ENCODE data around the gene MDM2. TPM values are rescaled to one million over a fixed set of nuclear protein-coding genes. Genes with fewer than 3 reads are reported as not detected.
"Not testable (repeated sequence)": the region's sequence is repeated elsewhere in the genome, so short reads cannot be mapped to it uniquely, and the experiment has no call there.

Gene MDM2
- total RNA-seq, 2 experiments from 2014 or later = 156 to 169 TPM

GRCh38 chr12:68790952-68791234 lies 17.1 kb upstream of the MDM2 start:
- H3K4me1 Mint-ChIP-seq = peaks cover 6% of the 10 kb centered on the region
- H3K4me3 Mint-ChIP-seq = no peak overlapping the region
- POLR2A ChIA-PET = no interaction called here
- no peak overlapping the region for H3K27ac Mint-ChIP-seq
- no peak for ATAC-seq (ENCODE audit: low read depth)
- no peaks in the 10 kb centered on the region for H3K9me3 Mint-ChIP-seq
- H3K36me3 Mint-ChIP-seq = no peaks in the 10 kb centered on the region
- no peaks in the 10 kb centered on the region for H3K27me3 Mint-ChIP-seq
- no peak for DNase-seq

- DNase-seq (no peak), ATAC-seq (ENCODE audit: low read depth) (no peak)
- Mint-ChIP-seq H3K27me3 (no peaks in the 10 kb centered on the region), H3K36me3 (no peaks in the 10 kb centered on the region), H3K4me3 (no peak overlapping the region), H3K9me3 (no peaks in the 10 kb centered on the region), H3K4me1 (peaks cover 6% of the 10 kb centered on the region), H3K27ac (no peak overlapping the region)
- POLR2A ChIA-PET = interaction anchor here (0.6 to 1.0 kb wide), 2 partner anchors 13 to 16 kb away, joined by 3 read pairs; partner anchors contain the start of gene MDM2
Observed at GRCh38 chr12:68791897-68792481, 16.0 kb upstream of the MDM2 start.

- DNase-seq (no peak), ATAC-seq (ENCODE audit: low read depth) (peak; percentile 61)
- POLR2A ChIA-PET = interaction anchor here (0.6 kb wide), 1 partner anchor 449 kb away, joined by 3 read pairs; no protein-coding TSS in a partner anchor
- no peaks in the 10 kb centered on the region for H3K27me3 Mint-ChIP-seq
- no peak overlapping the region for H3K27ac Mint-ChIP-seq
- peaks cover 2% of the 10 kb centered on the region for H3K4me1 Mint-ChIP-seq
- H3K36me3 Mint-ChIP-seq = no peaks in the 10 kb centered on the region
- no peak overlapping the region for H3K4me3 Mint-ChIP-seq
- no peaks in the 10 kb centered on the region for H3K9me3 Mint-ChIP-seq
Observed at GRCh38 chr12:68792952-68793351, 15.0 kb upstream of the MDM2 start.

- POLR2A ChIA-PET = interaction anchor here (0.6 kb wide), 1 partner anchor 448 kb away, joined by 3 read pairs; no protein-coding TSS in a partner anchor
- H3K27me3 Mint-ChIP-seq = no peaks in the 10 kb centered on the region
- H3K36me3 Mint-ChIP-seq = no peaks in the 10 kb centered on the region
- no peaks in the 10 kb centered on the region for H3K9me3 Mint-ChIP-seq
- ATAC-seq (ENCODE audit: low read depth) (no peak), DNase-seq (no peak)
- peaks cover 2% of the 10 kb centered on the region for H3K4me1 Mint-ChIP-seq
- no peak overlapping the region for H3K4me3 Mint-ChIP-seq
- no peak overlapping the region for H3K27ac Mint-ChIP-seq
Observed at GRCh38 chr12:68793436-68793835, 14.5 kb upstream of the MDM2 start.

- Mint-ChIP-seq H3K27ac (no peak overlapping the region), H3K9me3 (no peaks in the 10 kb centered on the region), H3K36me3 (no peaks in the 10 kb centered on the region), H3K4me1 (peaks cover 2% of the 10 kb centered on the region), H3K27me3 (peaks cover 5% of the 10 kb centered on the region), H3K4me3 (no peak overlapping the region)
- POLR2A ChIA-PET = interaction anchor here (1.5 kb wide), 1 partner anchor 14 kb away, joined by 4 read pairs; the partner anchor contains the start of gene MDM2
- ATAC-seq (ENCODE audit: low read depth) = no peak
- DNase-seq = no peak
Observed at GRCh38 chr12:68793975-68794652, 13.9 kb upstream of the MDM2 start.

- POLR2A ChIA-PET = interaction anchor here (1.5 kb wide), 1 partner anchor 13 kb away, joined by 4 read pairs; the partner anchor contains the start of gene MDM2
- ATAC-seq (ENCODE audit: low read depth) = no peak
- H3K36me3 Mint-ChIP-seq = no peaks in the 10 kb centered on the region
Observed at GRCh38 chr12:68794653-68795251, 13.2 kb upstream of the MDM2 start.

GRCh38 chr12:68796399-68796798 lies 11.6 kb upstream of the MDM2 start:
- no peak for DNase-seq
- H3K27ac Mint-ChIP-seq = no peak overlapping the region
- H3K27me3 Mint-ChIP-seq = peaks cover 5% of the 10 kb centered on the region
- H3K36me3 Mint-ChIP-seq = no peaks in the 10 kb centered on the region
- no peak for ATAC-seq (ENCODE audit: low read depth)
- H3K9me3 Mint-ChIP-seq = no peaks in the 10 kb centered on the region
- POLR2A ChIA-PET = interaction anchor here (2.1 kb wide), 1 partner anchor 11 kb away, joined by 7 read pairs; the partner anchor contains the start of gene MDM2
- H3K4me3 Mint-ChIP-seq = no peak overlapping the region
- H3K4me1 Mint-ChIP-seq = peaks cover 2% of the 10 kb centered on the region

More at GRCh38 chr12:68794653-68795251, 13.2 kb upstream of the MDM2 start:
- Mint-ChIP-seq H3K9me3 (no peaks in the 10 kb centered on the region), H3K27me3 (peaks cover 5% of the 10 kb centered on the region), H3K4me1 (peaks cover 2% of the 10 kb centered on the region), H3K27ac (no peak overlapping the region), H3K4me3 (no peak overlapping the region)
- DNase-seq = no peak

- Mint-ChIP-seq H3K9me3 (no peaks in the 10 kb centered on the region), H3K27ac (no peak overlapping the region), H3K4me1 (peaks cover 2% of the 10 kb centered on the region), H3K27me3 (peaks cover 5% of the 10 kb centered on the region), H3K36me3 (no peaks in the 10 kb centered on the region), H3K4me3 (no peak overlapping the region)
- POLR2A ChIA-PET = no interaction called here
- no peak for DNase-seq
- no peak for ATAC-seq (ENCODE audit: low read depth)
Observed at GRCh38 chr12:68798882-68799234, 9.1 kb upstream of the MDM2 start.

- Mint-ChIP-seq H3K4me1 (peaks cover 2% of the 10 kb centered on the region), H3K27ac (no peak overlapping the region), H3K36me3 (no peaks in the 10 kb centered on the region), H3K27me3 (peaks cover 5% of the 10 kb centered on the region), H3K9me3 (no peaks in the 10 kb centered on the region), H3K4me3 (no peak overlapping the region)
- POLR2A ChIA-PET = no interaction called here
- no peak for ATAC-seq (ENCODE audit: low read depth)
- DNase-seq = no peak
Observed at GRCh38 chr12:68800294-68800693, 7.7 kb upstream of the MDM2 start.

- H3K4me1 Mint-ChIP-seq; DNase-seq; ATAC-seq (ENCODE audit: low read depth); H3K9me3 Mint-ChIP-seq; POLR2A ChIA-PET; H3K4me3 Mint-ChIP-seq; H3K27ac Mint-ChIP-seq; H3K27me3 Mint-ChIP-seq; H3K36me3 Mint-ChIP-seq: not testable (repeated sequence)
Observed at GRCh38 chr12:68801124-68801523, 6.9 kb upstream of the MDM2 start.

- ATAC-seq (ENCODE audit: low read depth); POLR2A ChIA-PET; H3K36me3 Mint-ChIP-seq; DNase-seq; H3K27me3 Mint-ChIP-seq; H3K9me3 Mint-ChIP-seq; H3K27ac Mint-ChIP-seq; H3K4me3 Mint-ChIP-seq; H3K4me1 Mint-ChIP-seq: not testable (repeated sequence)
Observed at GRCh38 chr12:68802372-68802745, 5.6 kb upstream of the MDM2 start.

GRCh38 chr12:68802911-68803651 lies 4.9 kb upstream of the MDM2 start:
- POLR2A ChIA-PET; H3K36me3 Mint-ChIP-seq; ATAC-seq (ENCODE audit: low read depth); H3K4me1 Mint-ChIP-seq; H3K4me3 Mint-ChIP-seq; H3K9me3 Mint-ChIP-seq; H3K27me3 Mint-ChIP-seq; H3K27ac Mint-ChIP-seq; DNase-seq: not testable (repeated sequence)

- POLR2A ChIA-PET = no interaction called here
- no peak overlapping the region for H3K27ac Mint-ChIP-seq
- no peaks in the 10 kb centered on the region for H3K27me3 Mint-ChIP-seq
Observed at GRCh38 chr12:68803948-68804656, 3.9 kb upstream of the MDM2 start.

More at GRCh38 chr12:68803948-68804656, 3.9 kb upstream of the MDM2 start:
- Mint-ChIP-seq H3K4me3 (no peak overlapping the region), H3K9me3 (no peaks in the 10 kb centered on the region), H3K4me1 (peaks cover 8% of the 10 kb centered on the region), H3K36me3 (peaks cover 7% of the 10 kb centered on the region)
- DNase-seq (no peak), ATAC-seq (ENCODE audit: low read depth) (no peak)

Data from activated naive CD8-positive, alpha-beta T cell treated with anti-CD3 and anti-CD28 coated beads, Interleukin-2, amount 10 ng/mL, durations not matched to agents 7 days and 5 days (primary cell).